Parathyroid adenoma (tissue), 2 donors: Measurements from ENCODE around the gene UBL4B.

Source experiments
- H2AFZ ChIP-seq: fragments of 300-600 bp; sonication (generic); one replicate; pipeline ENCODE4 v1.7.0; 2017; ENCODE audit warnings: antibody characterized with exemption, mild to moderate bottlenecking
- H3K27ac ChIP-seq: fragments of 300-600 bp; sonication (generic); one replicate; pipeline ENCODE4 v1.7.0; 2017
- H3K27me3 ChIP-seq: fragments of 300-600 bp; sonication (generic); one replicate; pipeline ENCODE4 v1.7.0; 2017; ENCODE audit warnings: low read length; ENCODE audit not compliant: control insufficient read depth, insufficient read depth
- H3K36me3 ChIP-seq: fragments of 300-600 bp; sonication (generic); one replicate; pipeline ENCODE4 v1.7.0; 2017; ENCODE audit warnings: low read length; ENCODE audit not compliant: control insufficient read depth, insufficient read depth
- H3K4me1 ChIP-seq: fragments of 300-600 bp; sonication (generic); one replicate; pipeline ENCODE4 v1.7.0; 2017; ENCODE audit warnings: control low read depth
- H3K4me2 ChIP-seq: fragments of 300-600 bp; sonication (generic); one replicate; pipeline ENCODE4 v1.7.0; 2017; ENCODE audit warnings: low read length
- H3K4me3 ChIP-seq: fragments of 300-600 bp; sonication (generic); one replicate; pipeline ENCODE4 v1.7.0; 2017; ENCODE audit warnings: low read depth, low read length
- H3K79me2 ChIP-seq: fragments of 300-600 bp; sonication (generic); one replicate; pipeline ENCODE4 v1.7.0; 2017; ENCODE audit warnings: control low read depth
- H3K9ac ChIP-seq: fragments of 300-600 bp; sonication (generic); one replicate; pipeline ENCODE4 v1.7.0; 2017; ENCODE audit warnings: mild to moderate bottlenecking
- H3K9me3 ChIP-seq: fragments of 300-600 bp; sonication (generic); one replicate; pipeline ENCODE4 v1.7.0; 2017; ENCODE audit warnings: low read length; ENCODE audit not compliant: control insufficient read depth
- TF ChIP-seq, protein P1 (sequence below): fragments of 300-600 bp; sonication (generic); IDR thresholded peaks from one replicate; pipeline ENCODE4 v1.7.0; 2017; ENCODE audit warnings: antibody characterized with exemption, mild to moderate bottlenecking
- donor health status: primary hyperparathyroidism.

Gene UBL4B

DNA sequence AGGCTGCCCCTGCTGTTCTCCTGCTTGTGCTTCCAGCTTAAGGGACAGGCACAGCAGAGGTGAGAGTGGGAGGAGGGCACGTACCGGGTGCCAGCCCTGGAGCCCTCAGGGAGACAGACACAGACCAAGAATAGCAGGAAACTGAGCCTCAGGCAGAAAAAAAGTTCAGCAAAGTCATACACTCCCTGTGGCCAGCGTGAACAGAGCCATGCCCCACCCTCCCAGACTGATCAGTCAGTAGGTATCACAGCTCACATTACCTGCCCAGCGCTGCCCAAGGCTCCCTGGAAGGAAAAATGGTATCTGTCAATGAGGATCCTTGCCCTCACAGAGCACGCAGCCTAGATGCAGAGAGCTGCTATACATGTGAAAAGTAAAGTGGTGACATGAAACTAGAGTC is 1.3 kb downstream of the UBL4B start:
- Histone ChIP-seq H3K27me3 (no peaks in the 10 kb centered on the region), H2AFZ (no peak overlapping the region), H3K27ac (no peak overlapping the region)

DNA sequence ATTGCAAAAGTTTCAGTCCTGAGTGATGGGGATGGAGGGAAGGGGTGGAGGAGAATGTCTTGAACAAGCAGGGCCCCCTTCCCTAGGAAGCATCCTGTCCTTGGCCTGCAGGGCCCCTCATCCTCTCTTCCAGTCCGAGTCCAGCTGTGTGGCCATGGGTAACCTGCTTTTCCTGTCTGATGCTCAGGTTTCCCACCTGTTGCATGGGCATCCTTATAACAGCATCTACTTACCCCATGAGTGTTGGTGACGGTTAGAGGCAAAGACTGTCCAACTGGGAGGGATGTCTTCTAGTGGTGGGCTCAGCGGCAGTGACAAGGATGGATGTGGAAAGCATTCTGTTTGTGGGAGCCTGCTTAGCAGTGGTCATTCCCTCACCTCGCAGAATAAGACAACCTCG is 1.9 kb downstream of the UBL4B start:
- TF ChIP-seq, protein P1, sequence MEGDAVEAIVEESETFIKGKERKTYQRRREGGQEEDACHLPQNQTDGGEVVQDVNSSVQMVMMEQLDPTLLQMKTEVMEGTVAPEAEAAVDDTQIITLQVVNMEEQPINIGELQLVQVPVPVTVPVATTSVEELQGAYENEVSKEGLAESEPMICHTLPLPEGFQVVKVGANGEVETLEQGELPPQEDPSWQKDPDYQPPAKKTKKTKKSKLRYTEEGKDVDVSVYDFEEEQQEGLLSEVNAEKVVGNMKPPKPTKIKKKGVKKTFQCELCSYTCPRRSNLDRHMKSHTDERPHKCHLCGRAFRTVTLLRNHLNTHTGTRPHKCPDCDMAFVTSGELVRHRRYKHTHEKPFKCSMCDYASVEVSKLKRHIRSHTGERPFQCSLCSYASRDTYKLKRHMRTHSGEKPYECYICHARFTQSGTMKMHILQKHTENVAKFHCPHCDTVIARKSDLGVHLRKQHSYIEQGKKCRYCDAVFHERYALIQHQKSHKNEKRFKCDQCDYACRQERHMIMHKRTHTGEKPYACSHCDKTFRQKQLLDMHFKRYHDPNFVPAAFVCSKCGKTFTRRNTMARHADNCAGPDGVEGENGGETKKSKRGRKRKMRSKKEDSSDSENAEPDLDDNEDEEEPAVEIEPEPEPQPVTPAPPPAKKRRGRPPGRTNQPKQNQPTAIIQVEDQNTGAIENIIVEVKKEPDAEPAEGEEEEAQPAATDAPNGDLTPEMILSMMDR, result no peak
- no peak overlapping the region for H3K9ac ChIP-seq
- H3K4me2 ChIP-seq, result no peak overlapping the region
- no peaks in the 10 kb centered on the region for H3K9me3 ChIP-seq
- H3K4me3 ChIP-seq, result no peak overlapping the region
- no peaks in the 10 kb centered on the region for H3K36me3 ChIP-seq
- no peaks in the 10 kb centered on the region for H3K79me2 ChIP-seq
- no peak overlapping the region for H3K27ac ChIP-seq
- no peaks in the 10 kb centered on the region for H3K27me3 ChIP-seq
- H3K4me1 ChIP-seq, result no peaks in the 10 kb centered on the region
- no peak overlapping the region for H2AFZ ChIP-seq

More for the DNA sequence above, 1.3 kb downstream of the UBL4B start:
- Histone ChIP-seq H3K9me3 (no peaks in the 10 kb centered on the region), H3K4me1 (no peaks in the 10 kb centered on the region), H3K36me3 (no peaks in the 10 kb centered on the region), H3K79me2 (no peaks in the 10 kb centered on the region), H3K4me2 (no peak overlapping the region), H3K4me3 (no peak overlapping the region), H3K9ac (no peak overlapping the region)
- TF ChIP-seq, protein P1, result no peak

DNA sequence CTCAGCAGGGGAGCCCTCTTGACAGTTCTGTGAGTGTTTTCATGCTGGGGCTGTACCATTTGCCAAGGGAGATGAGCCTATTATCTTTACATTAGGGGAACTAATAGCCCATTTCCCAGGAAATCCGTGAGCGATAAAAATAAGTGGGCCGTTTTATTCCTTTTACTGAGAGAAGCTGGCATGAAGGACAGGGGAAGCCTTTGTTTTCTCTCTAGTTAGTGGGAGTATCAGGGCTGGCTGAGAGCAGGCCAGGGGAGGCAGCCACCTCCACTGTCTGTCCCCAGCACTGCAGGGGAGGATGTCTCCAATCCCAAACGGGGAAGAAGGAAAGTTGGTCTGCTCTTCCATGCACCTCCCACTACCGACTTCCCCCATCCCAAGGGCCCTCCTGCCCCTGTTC is 2.5 kb downstream of the UBL4B start:
- no peak overlapping the region for H2AFZ ChIP-seq
- no peak overlapping the region for H3K4me2 ChIP-seq
- no peaks in the 10 kb centered on the region for H3K4me1 ChIP-seq
- H3K27ac ChIP-seq, result no peak overlapping the region
- H3K27me3 ChIP-seq, result no peaks in the 10 kb centered on the region
- TF ChIP-seq, protein P1, result no peak
- H3K9ac ChIP-seq, result no peak overlapping the region
- H3K79me2 ChIP-seq, result no peaks in the 10 kb centered on the region
- no peaks in the 10 kb centered on the region for H3K9me3 ChIP-seq
- no peak overlapping the region for H3K4me3 ChIP-seq
- H3K36me3 ChIP-seq, result no peaks in the 10 kb centered on the region

DNA sequence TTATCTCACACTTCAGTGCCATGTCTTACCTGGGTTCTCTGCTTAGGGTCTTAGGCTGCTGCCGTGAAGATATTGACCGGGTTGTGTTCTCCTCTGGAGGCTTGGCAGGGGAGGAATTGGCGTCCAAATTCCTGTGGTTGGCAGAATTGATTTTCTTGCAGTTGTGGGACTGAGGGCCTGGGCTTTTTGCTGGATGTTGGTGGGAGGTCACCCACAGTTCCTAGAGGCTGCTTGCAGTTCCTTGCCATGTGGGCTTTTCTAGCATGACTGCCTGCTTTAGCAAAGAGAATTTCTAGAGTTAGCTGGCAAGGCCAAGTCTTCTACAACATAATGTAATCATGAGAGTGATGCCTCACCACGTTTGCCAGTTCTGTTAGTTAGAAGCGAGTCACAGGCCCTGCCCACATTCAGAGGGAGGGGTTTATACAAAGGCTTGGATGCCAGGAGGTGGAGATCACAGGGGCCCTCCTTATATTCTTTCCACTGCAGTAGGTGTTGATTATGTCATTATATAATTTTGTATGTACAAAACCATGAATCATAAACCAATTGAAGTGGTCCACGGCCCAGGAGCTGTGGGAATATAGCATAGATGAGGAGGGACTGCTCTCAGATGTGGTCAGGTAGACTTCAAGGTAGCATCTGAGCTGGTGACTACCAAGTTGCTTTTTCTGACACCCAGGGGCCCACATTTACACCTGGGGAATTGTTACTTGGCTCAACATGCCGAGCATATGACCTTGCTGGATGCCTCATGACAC is 6.6 kb downstream of the UBL4B start:
- Histone ChIP-seq H3K9ac (no peak overlapping the region), H2AFZ (no peak overlapping the region), H3K79me2 (no peaks in the 10 kb centered on the region), H3K4me1 (no peaks in the 10 kb centered on the region), H3K4me3 (no peak overlapping the region), H3K27me3 (no peaks in the 10 kb centered on the region), H3K27ac (no peak overlapping the region), H3K4me2 (no peak overlapping the region), H3K9me3 (no peaks in the 10 kb centered on the region), H3K36me3 (no peaks in the 10 kb centered on the region)
- TF ChIP-seq, protein P1, result no peak

DNA sequence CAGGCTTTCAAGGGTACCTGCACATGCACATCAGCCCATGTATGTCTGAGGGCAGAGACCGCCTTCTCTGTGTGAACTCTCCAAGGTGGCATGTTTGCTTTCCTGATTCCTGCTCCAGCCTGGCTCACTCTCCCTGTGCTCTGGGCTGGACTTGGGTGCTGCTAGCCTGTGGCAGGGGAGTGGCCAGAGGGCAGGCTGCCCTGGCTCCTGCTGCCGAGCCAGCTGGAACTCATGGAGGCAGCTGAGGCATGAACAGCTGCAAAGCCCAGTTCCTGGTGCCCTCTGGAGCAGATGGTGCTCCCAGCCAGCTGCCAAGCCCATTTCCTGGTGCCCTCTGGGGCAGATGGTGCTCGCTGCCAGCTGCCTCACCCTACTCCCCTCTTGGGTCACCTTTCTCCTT is 7.6 kb downstream of the UBL4B start:
- Histone ChIP-seq H3K27me3 (no peaks in the 10 kb centered on the region), H3K9ac (no peak overlapping the region), H3K4me3 (no peak overlapping the region), H3K4me1 (no peaks in the 10 kb centered on the region), H3K36me3 (no peaks in the 10 kb centered on the region), H3K4me2 (no peak overlapping the region), H3K27ac (no peak overlapping the region), H2AFZ (no peak overlapping the region), H3K79me2 (no peaks in the 10 kb centered on the region), H3K9me3 (no peaks in the 10 kb centered on the region)
- TF ChIP-seq, protein P1, result no peak
